HG03439 (cell line): ENCODE results near the gene PDLIM4.

ENCODE experiments used
- ATAC-seq: cut with Tn5 transposase; IDR thresholded peaks from one replicate; pipeline ENCODE4 v1.9.1; 2021; ENCODE audit warnings: mild to moderate bottlenecking, moderate library complexity; ENCODE audit not compliant: unreplicated experiment

PDLIM4 gene

DNA sequence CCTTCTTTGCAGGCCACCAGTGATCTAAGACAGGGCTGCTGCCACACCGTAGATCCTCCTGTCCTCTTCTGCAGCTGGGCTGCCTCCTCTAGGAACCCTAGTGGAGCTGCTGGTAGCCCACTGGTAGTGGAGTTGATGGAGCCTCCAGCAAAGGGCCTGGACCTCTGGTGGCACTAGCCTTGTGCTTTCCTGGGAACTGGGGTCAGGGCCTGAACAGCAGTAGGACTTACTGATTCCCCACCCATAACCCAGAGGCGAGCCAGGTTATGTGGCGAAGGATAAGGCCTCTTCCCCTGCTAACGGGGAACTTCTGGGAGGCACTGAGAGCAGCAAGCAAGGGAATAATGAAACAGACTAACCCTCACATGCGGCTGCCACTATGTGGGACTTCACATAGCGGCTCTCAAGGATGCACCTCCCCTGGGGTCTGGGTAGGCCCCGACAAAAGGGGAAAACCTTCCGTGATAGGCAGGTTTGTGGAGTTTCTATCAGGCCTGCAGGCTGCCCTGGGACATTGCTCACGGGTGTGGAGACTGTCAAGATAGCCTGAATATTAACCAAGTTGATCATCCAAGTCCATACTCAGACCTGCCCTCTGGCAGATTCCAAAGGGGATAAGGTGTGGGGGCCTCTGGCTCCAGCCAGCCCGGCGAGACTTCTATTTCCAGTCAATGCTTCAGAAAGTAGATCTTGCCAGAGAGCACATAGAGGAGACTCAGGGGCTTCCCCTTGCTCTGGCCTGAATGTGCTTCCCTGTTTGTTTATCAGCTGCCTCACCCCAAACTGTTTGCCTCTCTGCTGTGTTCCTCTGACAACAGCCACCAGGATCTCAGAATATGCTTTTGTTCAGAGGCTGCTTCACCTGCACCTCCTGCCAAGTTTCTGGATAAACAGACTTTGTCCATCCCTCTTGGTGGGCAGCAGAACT is 44.1 kb downstream of the PDLIM4 start:
- ATAC-seq, result no peak

DNA sequence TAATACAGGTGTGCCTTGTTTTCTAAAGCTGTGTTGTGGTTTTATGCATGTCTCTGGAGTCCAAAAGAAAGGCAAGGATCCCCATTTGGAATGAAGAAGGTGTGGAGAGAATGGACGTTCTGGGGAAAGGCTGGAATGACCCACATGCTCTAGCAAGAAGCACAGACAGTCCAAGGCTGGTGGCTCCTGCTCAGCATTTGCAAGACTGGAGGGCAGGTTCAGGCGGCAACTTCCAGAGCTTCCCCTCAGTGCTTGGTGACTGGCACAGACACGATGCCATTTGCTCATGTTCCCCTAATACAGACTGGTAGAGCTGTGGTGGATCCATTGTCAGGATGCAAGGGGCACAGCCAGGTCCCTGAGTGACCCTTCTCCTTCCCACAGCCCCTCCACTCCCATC is 44.9 kb downstream of the PDLIM4 start:
- ATAC-seq, result no peak

DNA sequence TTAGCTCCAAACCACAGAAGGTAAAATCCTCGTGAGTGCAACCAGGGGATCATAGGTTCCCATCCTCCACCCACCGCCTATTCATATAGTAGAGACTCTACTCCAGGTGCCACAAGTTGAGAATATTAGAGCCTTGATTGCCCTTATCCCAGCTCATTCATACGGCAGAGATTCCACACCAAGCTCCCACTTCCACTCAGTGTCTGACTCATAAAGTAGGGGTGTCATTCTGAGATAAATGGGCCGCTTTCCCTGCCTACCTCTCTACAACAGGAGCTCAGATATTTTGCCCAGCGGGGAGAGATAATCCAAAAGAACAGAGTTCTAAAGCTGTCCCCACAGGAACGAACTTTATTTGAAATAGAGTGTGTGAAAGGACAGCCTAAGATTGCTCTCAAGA is 46.1 kb downstream of the PDLIM4 start:
- no peak for ATAC-seq

DNA sequence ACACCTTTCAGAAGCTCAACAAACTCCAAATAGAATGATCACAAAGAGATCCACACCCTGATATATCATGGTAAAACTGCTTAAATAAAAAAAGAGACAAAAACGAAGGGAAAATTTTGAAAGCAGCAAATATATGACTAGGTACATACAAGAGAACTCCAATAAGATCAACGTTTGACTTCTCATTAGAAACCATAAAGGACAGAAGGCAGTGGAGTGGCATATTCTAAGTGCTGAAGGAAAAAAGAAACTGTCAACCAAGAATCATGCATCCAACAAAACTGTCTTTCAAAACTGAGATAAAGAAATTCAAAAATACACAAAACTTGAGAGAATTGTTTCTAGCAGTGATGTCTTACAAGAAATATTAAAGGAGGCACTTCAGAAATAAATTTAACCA is 47.9 kb downstream of the PDLIM4 start:
- ATAC-seq, result no peak

DNA sequence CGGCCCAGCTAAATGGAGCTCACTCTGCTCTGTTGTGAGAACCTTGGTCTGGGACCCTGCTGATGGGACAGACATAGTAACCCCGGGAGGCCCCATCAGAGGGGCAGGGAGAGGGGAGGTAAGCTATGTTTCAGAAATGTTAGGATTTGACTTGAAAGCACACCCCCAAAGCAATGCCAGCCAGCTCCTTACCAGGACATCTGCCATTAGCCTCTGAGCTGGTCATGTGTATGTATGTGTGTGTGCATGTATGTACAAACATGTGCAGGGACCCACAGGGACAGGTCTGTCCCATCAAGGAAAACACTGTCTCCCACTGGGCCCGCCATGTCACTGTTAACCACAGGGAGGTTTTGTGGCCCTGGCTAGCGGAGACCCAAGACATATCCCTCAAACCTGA is 51.2 kb downstream of the PDLIM4 start:
- ATAC-seq, result no peak

DNA sequence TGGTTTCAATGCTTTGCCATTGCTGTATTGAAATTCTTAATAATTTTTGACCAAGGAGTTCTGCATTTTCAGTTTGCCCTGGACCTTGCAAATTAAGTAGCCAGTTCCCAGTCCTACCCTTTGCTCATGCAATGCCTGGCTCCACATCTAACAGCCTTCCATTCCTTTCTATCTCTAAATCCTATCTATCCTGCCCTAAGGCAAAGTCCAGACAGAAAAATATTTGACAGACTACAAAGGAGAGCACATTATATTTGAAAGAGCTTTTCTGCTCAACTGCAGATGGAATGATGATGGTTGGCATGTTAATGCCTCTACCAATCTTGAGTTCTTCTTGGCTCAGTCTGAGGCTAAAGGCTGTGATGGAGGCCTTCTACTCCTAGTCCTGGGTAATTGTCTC is 52.2 kb downstream of the PDLIM4 start:
- no peak for ATAC-seq

DNA sequence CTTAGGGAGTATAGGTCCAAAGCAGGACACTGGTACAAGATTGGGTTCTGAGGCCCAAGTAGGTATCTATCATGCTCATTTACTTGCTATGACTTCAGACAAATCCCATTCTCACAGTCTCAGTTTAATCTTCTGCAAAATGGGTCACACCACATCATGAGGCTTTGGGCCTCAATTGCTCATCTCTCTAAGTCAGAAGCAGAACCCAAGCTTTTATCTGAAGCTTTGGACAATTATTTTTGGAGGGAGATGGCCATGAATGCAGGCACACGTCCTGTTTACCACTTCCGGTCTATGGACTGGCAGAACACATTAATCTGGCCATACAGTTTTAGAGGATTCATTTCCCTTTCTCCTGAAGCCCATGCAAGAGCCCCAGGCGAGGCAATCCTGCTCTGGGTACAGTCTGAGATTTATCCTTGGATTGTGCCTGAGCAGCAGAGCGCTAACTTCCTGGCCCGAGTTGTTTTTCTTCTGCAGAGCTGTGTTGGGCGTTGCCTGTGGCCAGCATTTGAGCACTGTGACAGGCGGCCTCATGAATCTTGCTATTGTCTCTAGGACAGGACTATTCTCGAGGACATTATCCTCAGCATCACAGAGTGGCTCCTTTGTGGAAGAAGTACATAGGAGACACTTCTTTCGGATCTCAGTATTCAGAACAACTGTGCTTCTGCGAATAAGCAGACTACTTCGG is 52.8 kb downstream of the PDLIM4 start:
- no peak for ATAC-seq

DNA sequence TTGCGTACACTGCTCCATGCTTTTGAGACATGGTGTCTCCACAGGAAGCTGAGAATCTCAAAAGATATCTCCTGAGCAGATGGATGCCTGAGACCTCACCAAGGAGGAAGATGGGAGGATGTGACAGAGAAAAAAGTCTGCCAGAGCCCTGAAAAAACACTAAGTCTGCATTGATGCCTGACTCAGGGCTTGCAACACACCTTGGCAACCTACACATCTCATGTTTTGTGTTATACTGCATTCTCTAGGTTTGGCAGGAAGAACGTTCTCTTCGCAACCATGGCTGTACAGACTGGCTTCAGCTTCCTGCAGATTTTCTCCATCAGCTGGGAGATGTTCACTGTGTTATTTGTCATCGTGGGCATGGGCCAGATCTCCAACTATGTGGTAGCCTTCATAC is 55.9 kb downstream of the PDLIM4 start:
- ATAC-seq, result no peak

DNA sequence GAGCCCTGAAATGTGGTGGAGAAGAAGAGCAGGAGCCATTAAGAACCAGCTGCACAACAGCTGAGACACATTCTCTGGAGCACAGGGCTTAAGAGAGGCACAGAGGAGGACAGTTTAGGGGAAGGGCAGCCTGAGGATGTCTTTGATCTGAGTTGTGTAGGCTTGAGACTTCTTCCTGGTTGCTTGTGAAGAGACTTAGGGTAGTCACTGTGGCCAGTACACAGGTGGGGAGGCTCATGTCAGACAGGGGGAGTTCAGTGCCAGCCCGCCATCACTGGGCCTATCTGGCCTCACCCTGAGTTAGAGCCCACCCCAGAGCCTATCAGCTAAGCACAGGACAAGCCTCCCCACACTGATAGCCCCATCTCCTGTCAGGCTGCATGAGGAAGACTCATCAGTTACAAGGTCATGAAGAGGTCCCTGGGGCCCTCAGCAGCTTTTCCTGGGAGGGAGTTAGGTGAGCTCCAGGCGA is 56.5 kb downstream of the PDLIM4 start:
- ATAC-seq, result no peak

DNA sequence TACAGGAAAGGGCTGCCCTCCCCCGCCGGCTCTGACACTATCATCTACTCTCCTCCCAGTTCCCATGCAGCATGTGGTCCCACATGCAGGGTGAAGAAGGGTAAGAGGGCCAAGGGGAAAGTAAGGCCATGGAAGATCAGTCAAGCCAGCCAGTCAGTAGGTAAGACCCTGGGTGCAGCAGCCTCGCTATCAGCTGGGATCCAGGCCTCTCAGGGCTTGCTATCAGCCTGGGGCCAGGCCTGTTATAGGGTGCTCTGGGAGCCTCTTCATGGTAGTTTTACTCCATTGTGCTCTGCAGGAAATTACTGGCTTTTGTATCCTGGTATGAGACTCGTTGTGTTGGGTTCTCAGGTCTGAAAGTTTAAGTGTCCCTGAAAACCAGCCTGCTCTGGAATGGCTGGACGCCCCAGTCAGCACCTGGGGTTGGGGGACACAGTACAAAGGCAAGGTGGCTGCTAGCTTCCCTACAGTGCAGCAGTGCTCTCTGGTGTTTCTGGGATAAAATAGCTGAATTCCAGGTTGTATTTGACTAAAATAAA is 58.1 kb downstream of the PDLIM4 start:
- ATAC-seq, result no peak

DNA sequence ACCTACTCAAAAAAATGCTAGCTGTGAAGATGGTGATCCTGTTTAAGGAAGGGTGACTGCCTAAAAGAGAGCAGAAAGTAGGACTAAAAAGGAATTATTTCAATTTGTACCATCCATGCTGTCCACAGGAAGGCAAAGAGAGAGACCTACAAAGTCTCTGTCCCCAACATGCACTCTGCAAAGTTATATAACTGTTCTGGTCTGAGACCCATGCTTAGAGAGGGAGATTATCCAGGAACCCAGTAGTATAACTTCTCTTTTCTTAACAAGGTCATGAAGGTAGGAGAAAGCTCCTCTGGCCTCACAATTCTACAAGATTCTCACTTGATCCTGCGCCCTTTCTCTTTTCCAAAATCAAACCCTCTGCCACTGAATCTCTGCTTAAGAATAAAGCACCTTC is 62.5 kb downstream of the PDLIM4 start:
- ATAC-seq, result no peak

DNA sequence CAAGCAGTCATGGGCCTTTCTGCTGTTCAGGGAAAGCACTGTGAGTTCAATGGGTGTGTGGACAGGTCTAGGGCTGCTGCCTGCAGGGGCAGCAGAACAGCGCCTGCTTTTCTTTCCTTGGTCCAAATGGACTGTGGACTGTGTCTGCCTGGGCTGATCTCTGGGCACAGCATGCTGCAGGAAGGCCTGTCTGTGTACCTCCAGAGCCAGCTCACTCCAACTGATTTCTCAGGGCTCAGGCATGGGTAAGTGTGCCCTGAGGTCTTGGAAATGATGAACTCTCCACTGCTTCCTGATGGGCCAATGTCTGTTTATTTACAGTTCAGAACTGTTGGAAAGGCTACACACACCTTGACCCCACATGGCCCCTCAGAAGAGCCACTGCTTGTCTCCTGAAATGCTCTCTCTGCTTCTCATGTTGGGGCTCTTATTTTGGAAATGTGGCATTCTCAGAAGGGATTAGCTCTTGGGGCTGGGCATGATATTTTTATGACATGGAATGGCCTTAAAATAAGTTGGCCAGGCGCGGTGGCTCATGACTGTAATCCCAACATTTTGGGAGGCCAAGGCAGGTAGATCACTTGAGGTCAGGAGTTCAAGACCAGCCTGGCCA is 63.7 kb downstream of the PDLIM4 start:
- ATAC-seq, result no peak

DNA sequence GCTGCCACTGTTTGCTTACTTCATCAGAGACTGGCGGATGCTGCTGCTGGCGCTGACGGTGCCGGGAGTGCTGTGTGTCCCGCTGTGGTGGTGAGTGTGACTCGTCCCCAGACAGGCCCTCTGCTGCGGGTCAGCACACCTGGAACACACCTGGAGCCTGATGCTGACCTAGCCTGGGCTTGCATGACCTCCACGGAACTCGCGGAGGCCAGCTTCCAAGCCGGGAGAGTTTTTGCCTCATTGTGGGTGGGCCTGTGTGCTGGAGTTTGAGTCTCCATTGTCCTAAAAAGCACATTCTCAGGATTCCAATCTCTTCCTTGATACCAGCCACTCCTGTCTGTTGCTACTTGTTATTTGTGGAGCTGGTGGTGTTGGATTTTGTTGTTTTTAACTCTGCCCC is 64.8 kb downstream of the PDLIM4 start:
- ATAC-seq, result no peak
